Measurements from ENCODE around the gene KRTAP12-4.
"Not testable (repeated sequence)": the region's sequence is repeated elsewhere in the genome, so short reads cannot be mapped to it uniquely, and the experiment has no call there.

KRTAP12-4 gene

GRCh38 chr21:44628707-44629391, 25.6 kb downstream of the KRTAP12-4 start:
- H3K4me1 ChIP-seq (ENCODE audit: control insufficient read depth, insufficient read depth, low read length) = no peaks in the 10 kb centered on the region
- no peaks in the 10 kb centered on the region for H3K36me3 ChIP-seq (ENCODE audit: control insufficient read depth in 2 of 2, insufficient read depth in 2 of 2, low read length in 2 of 2)
- H3K9ac ChIP-seq (ENCODE audit: low read length in 2 of 2) = no peak overlapping the region
- H3K27me3 ChIP-seq (ENCODE audit: control insufficient read depth in 1 of 2, insufficient read depth in 2 of 2, low read length in 2 of 2) = peaks cover 7 to 18% of the 10 kb centered on the region in 2 donors
- H3K9me3 ChIP-seq (ENCODE audit: control insufficient read depth in 2 of 2, low read length in 2 of 2) = peaks cover 4 to 12% of the 10 kb centered on the region in 2 donors
- H3K4me3 ChIP-seq (ENCODE audit: low read length in 2 of 2) = no peak overlapping the region
- no peak overlapping the region for H3K27ac ChIP-seq (ENCODE audit: low read length)

GRCh38 chr21:44627831-44628233, 26.6 kb downstream of the KRTAP12-4 start:
- not testable (repeated sequence) for H3K4me1 ChIP-seq (ENCODE audit: control insufficient read depth, insufficient read depth, low read length); H3K27ac ChIP-seq (ENCODE audit: low read length); H3K4me3 ChIP-seq (ENCODE audit: low read length in 2 of 2); H3K9ac ChIP-seq (ENCODE audit: low read length in 2 of 2); H3K36me3 ChIP-seq (ENCODE audit: control insufficient read depth in 2 of 2, insufficient read depth in 2 of 2, low read length in 2 of 2)
- H3K9me3 ChIP-seq (ENCODE audit: control insufficient read depth in 2 of 2, low read length in 2 of 2) = peaks cover 7 to 12% of the 10 kb centered on the region in 2 donors
- H3K27me3 ChIP-seq (ENCODE audit: control insufficient read depth in 1 of 2, insufficient read depth in 2 of 2, low read length in 2 of 2) = peaks cover 7 to 18% of the 10 kb centered on the region in 2 donors

DNA sequence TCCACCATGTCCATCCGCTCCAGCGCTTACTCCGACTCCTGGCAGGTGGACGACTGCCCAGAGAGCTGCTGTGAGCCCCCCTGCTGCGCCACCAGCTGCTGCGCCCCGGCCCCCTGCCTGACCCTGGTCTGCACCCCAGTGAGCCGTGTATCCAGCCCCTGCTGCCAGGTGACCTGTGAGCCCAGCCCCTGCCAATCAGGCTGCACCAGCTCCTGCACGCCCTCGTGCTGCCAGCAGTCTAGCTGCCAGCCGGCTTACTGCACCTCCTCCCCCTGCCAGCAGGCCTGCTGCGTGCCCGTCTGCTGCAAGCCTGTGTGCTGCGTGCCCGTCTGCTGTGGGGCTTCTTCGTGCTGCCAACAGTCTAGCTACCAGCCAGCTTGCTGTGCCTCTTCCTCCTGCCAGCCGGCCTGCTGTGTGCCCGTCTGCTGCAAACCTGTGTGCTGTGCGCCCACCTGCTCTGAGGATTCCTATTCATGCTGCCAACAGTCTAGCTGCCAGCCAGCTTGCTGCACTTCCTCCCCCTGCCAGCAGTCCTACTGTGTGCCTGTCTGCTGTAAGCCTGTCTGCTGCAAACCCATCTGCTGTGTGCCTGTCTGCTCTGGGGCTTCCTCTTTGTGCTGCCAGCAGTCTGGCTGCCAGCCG, 27.2 kb downstream of the KRTAP12-4 start:
- not testable (repeated sequence) for H3K4me1 ChIP-seq (ENCODE audit: control insufficient read depth, insufficient read depth, low read length)
- H3K9me3 ChIP-seq (ENCODE audit: control insufficient read depth in 2 of 2, low read length in 2 of 2) = peaks cover 5 to 17% of the 10 kb centered on the region in 2 donors
- H3K27me3 ChIP-seq (ENCODE audit: control insufficient read depth in 1 of 2, insufficient read depth in 2 of 2, low read length in 2 of 2) = peaks cover 7 to 18% of the 10 kb centered on the region in 2 donors

GRCh38 chr21:44626673-44627143, 27.8 kb downstream of the KRTAP12-4 start, which contains the start of gene KRTAP10-9:
KRTAP10-9 (plus strand) TSS chr21:44627093; CDS start chr21:44627172, 79 bp downstream.
- Histone ChIP-seq H3K36me3 (ENCODE audit: control insufficient read depth in 2 of 2, insufficient read depth in 2 of 2, low read length in 2 of 2) (no peaks in the 10 kb centered on the region), H3K4me1 (ENCODE audit: control insufficient read depth, insufficient read depth, low read length) (no peaks in the 10 kb centered on the region), H3K27me3 (ENCODE audit: control insufficient read depth in 1 of 2, insufficient read depth in 2 of 2, low read length in 2 of 2) (peaks cover 7 to 18% of the 10 kb centered on the region in 2 donors), H3K27ac (ENCODE audit: low read length) (no peak within 1 kb of the TSS), H3K9ac (ENCODE audit: low read length in 2 of 2) (no peak within 1 kb of the TSS), H3K4me3 (ENCODE audit: low read length in 2 of 2) (no peak within 1 kb of the TSS), H3K9me3 (ENCODE audit: control insufficient read depth in 2 of 2, low read length in 2 of 2) (peaks cover 5 to 23% of the 10 kb centered on the region in 2 donors)

More for the DNA sequence above, 27.2 kb downstream of the KRTAP12-4 start:
- H3K36me3 ChIP-seq (ENCODE audit: control insufficient read depth in 2 of 2, insufficient read depth in 2 of 2, low read length in 2 of 2); H3K4me3 ChIP-seq (ENCODE audit: low read length in 2 of 2); H3K27ac ChIP-seq (ENCODE audit: low read length); H3K9ac ChIP-seq (ENCODE audit: low read length in 2 of 2): not testable (repeated sequence)

- H3K9me3 ChIP-seq (ENCODE audit: control insufficient read depth in 2 of 2, low read length in 2 of 2) = peaks cover 5 to 24% of the 10 kb centered on the region in 2 donors
- H3K27me3 ChIP-seq (ENCODE audit: control insufficient read depth in 1 of 2, insufficient read depth in 2 of 2, low read length in 2 of 2) = peaks cover 7 to 18% of the 10 kb centered on the region in 2 donors
- H3K4me1 ChIP-seq (ENCODE audit: control insufficient read depth, insufficient read depth, low read length) = no peaks in the 10 kb centered on the region
- H3K36me3 ChIP-seq (ENCODE audit: control insufficient read depth in 2 of 2, insufficient read depth in 2 of 2, low read length in 2 of 2) = no peaks in the 10 kb centered on the region
- no peak overlapping the region for H3K27ac ChIP-seq (ENCODE audit: low read length)
- no peak overlapping the region for H3K9ac ChIP-seq (ENCODE audit: low read length in 2 of 2)
- H3K4me3 ChIP-seq (ENCODE audit: low read length in 2 of 2) = no peak overlapping the region
Measured at GRCh38 chr21:44626262-44626661, 28.2 kb downstream of the KRTAP12-4 start.

DNA sequence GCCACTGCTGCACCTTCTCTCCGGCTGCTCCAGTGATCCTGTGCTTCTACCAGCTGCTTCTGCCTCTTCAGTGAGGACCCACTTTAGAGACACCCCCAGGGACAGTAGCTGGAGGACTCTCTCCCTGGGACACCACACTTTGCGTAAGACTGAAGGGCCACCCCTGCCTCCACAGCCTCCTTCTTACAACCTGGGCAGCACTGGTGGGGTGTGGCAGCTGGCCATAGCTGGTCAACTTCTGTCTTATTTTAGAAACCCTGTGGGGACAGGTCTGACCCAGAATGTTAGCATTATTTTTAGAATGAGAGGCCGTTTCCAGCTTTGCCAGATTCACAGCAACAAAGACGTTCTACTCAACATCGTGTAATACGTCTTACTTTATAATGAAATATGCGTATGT, 28.7 kb downstream of the KRTAP12-4 start:
- Histone ChIP-seq H3K27ac (ENCODE audit: low read length) (no peak overlapping the region), H3K4me1 (ENCODE audit: control insufficient read depth, insufficient read depth, low read length) (no peaks in the 10 kb centered on the region), H3K9ac (ENCODE audit: low read length in 2 of 2) (no peak overlapping the region), H3K27me3 (ENCODE audit: control insufficient read depth in 1 of 2, insufficient read depth in 2 of 2, low read length in 2 of 2) (peaks cover 7 to 18% of the 10 kb centered on the region in 2 donors), H3K36me3 (ENCODE audit: control insufficient read depth in 2 of 2, insufficient read depth in 2 of 2, low read length in 2 of 2) (no peaks in the 10 kb centered on the region), H3K4me3 (ENCODE audit: low read length in 2 of 2) (no peak overlapping the region), H3K9me3 (ENCODE audit: control insufficient read depth in 2 of 2, low read length in 2 of 2) (peaks cover 5 to 21% of the 10 kb centered on the region in 2 donors)

DNA sequence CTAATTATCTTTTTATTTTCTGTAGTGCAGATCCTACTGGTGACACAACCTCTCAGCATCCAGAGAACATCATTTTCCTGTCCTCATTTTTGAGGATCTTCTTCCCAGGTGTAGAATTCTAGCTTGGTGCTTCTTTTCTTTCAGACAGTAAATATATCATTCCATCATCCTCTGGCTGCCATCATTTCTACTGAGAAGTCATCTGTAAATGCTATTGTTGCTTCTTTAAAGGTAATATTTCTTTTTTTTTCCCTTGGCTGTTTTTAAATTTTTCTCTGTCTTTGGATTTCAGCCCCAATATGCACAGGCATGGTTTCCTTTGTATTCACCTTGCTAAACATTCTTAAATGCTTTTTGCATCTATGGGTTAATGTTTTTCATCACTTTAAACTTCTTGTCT, 30.9 kb downstream of the KRTAP12-4 start:
- peaks cover 13 to 21% of the 10 kb centered on the region in 2 donors for H3K9me3 ChIP-seq (ENCODE audit: control insufficient read depth in 2 of 2, low read length in 2 of 2)
- no peak overlapping the region for H3K9ac ChIP-seq (ENCODE audit: low read length in 2 of 2)
- H3K4me3 ChIP-seq (ENCODE audit: low read length in 2 of 2) = no peak overlapping the region
- no peaks in the 10 kb centered on the region for H3K36me3 ChIP-seq (ENCODE audit: control insufficient read depth in 2 of 2, insufficient read depth in 2 of 2, low read length in 2 of 2)
- no peak overlapping the region for H3K27ac ChIP-seq (ENCODE audit: low read length)
- peaks cover 6 to 12% of the 10 kb centered on the region in 2 donors for H3K27me3 ChIP-seq (ENCODE audit: control insufficient read depth in 1 of 2, insufficient read depth in 2 of 2, low read length in 2 of 2)
- H3K4me1 ChIP-seq (ENCODE audit: control insufficient read depth, insufficient read depth, low read length) = no peaks in the 10 kb centered on the region

GRCh38 chr21:44619886-44620285, 34.6 kb downstream of the KRTAP12-4 start:
- H3K36me3 ChIP-seq (ENCODE audit: control insufficient read depth in 2 of 2, insufficient read depth in 2 of 2, low read length in 2 of 2) = no peaks in the 10 kb centered on the region
- H3K9ac ChIP-seq (ENCODE audit: low read length in 2 of 2) = no peak overlapping the region
- no peak overlapping the region for H3K27ac ChIP-seq (ENCODE audit: low read length)
- no peaks in the 10 kb centered on the region for H3K4me1 ChIP-seq (ENCODE audit: control insufficient read depth, insufficient read depth, low read length)
- no peak overlapping the region for H3K4me3 ChIP-seq (ENCODE audit: low read length in 2 of 2)
- H3K27me3 ChIP-seq (ENCODE audit: control insufficient read depth in 1 of 2, insufficient read depth in 2 of 2, low read length in 2 of 2) = peaks cover 0 to 2% of the 10 kb centered on the region in 2 donors
- H3K9me3 ChIP-seq (ENCODE audit: control insufficient read depth in 2 of 2, low read length in 2 of 2) = peaks cover 13 to 19% of the 10 kb centered on the region in 2 donors

DNA sequence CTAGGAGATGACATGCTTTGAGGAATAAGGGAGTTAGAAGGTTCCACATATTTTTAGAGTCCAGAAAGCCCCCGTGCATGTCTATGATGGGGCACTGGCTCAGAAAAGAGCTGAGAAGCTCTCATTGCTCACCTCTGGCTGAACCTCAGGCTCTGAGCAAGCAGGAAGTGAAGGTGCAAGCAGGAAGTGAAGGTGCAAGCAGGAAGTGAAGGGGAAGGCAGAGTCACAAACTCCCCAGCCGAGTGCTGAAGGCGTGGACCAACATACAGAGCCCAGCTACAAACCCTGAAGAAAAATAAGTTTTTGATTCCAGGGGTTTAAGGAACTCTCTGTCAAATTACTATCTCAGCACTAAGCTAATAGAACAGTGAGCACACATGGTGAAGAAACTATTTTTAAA, 35.5 kb downstream of the KRTAP12-4 start:
- peaks cover 2 to 8% of the 10 kb centered on the region in 2 donors for H3K27me3 ChIP-seq (ENCODE audit: control insufficient read depth in 1 of 2, insufficient read depth in 2 of 2, low read length in 2 of 2)
- no peaks in the 10 kb centered on the region for H3K36me3 ChIP-seq (ENCODE audit: control insufficient read depth in 2 of 2, insufficient read depth in 2 of 2, low read length in 2 of 2)
- H3K27ac ChIP-seq (ENCODE audit: low read length) = no peak overlapping the region
- peaks cover 13 to 14% of the 10 kb centered on the region in 2 donors for H3K9me3 ChIP-seq (ENCODE audit: control insufficient read depth in 2 of 2, low read length in 2 of 2)
- H3K4me1 ChIP-seq (ENCODE audit: control insufficient read depth, insufficient read depth, low read length) = no peaks in the 10 kb centered on the region
- no peak overlapping the region for H3K9ac ChIP-seq (ENCODE audit: low read length in 2 of 2)
- no peak overlapping the region for H3K4me3 ChIP-seq (ENCODE audit: low read length in 2 of 2)

- peaks cover 2 to 8% of the 10 kb centered on the region in 2 donors for H3K27me3 ChIP-seq (ENCODE audit: control insufficient read depth in 1 of 2, insufficient read depth in 2 of 2, low read length in 2 of 2)
Measured at GRCh38 chr21:44618504-44618903, 36.0 kb downstream of the KRTAP12-4 start.

More at GRCh38 chr21:44618504-44618903, 36.0 kb downstream of the KRTAP12-4 start:
- Histone ChIP-seq H3K4me1 (ENCODE audit: control insufficient read depth, insufficient read depth, low read length) (no peaks in the 10 kb centered on the region), H3K27ac (ENCODE audit: low read length) (no peak overlapping the region), H3K9ac (ENCODE audit: low read length in 2 of 2) (no peak overlapping the region), H3K9me3 (ENCODE audit: control insufficient read depth in 2 of 2, low read length in 2 of 2) (peaks cover 13 to 14% of the 10 kb centered on the region in 2 donors), H3K4me3 (ENCODE audit: low read length in 2 of 2) (no peak overlapping the region), H3K36me3 (ENCODE audit: control insufficient read depth in 2 of 2, insufficient read depth in 2 of 2, low read length in 2 of 2) (no peaks in the 10 kb centered on the region)

Measured in stomach smooth muscle (tissue), 2 donors.